ENCODE data around the gene GOLGA7B.

The GOLGA7B gene

DNA sequence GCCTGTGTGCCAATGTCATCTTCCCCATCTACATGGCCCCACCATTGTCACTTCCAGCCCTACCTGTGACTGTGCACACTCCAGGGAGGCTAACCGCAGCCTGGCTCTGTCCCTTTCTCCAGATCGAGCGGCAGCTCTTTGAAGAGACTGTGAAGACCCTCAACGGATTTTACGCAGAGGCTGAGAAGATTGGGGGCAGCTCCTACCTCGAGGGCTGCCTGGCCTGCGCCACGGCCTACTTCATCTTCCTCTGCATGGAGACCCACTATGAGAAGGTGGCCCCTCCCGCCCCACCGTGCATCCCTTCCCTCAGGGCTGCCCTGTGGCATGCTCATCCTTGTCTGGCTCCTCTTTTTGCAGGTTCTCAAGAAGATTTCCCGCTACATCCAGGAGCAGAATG is 14.2 kb downstream of the GOLGA7B start:
- H3K36me3 ChIP-seq (ENCODE audit: control insufficient read depth, low read length): no peaks in the 10 kb centered on the region
- no peak overlapping the region for H3K4me3 ChIP-seq (ENCODE audit: low read length)
- H3F3A ChIP-seq (ENCODE audit: control insufficient read depth, insufficient read depth): no peaks in the 10 kb centered on the region
- H4K20me1 ChIP-seq (ENCODE audit: control insufficient read depth, insufficient read depth, low read depth, low read length): no peaks in the 10 kb centered on the region
- H3K79me2 ChIP-seq (ENCODE audit: control insufficient read depth, low read length): no peaks in the 10 kb centered on the region
- TF ChIP-seq EZH2phosphoT487 (IDR thresholded peaks at IDR 0.05; ENCODE audit: borderline replicate concordance, low read length): no peak
- TF ChIP-seq, protein P1, sequence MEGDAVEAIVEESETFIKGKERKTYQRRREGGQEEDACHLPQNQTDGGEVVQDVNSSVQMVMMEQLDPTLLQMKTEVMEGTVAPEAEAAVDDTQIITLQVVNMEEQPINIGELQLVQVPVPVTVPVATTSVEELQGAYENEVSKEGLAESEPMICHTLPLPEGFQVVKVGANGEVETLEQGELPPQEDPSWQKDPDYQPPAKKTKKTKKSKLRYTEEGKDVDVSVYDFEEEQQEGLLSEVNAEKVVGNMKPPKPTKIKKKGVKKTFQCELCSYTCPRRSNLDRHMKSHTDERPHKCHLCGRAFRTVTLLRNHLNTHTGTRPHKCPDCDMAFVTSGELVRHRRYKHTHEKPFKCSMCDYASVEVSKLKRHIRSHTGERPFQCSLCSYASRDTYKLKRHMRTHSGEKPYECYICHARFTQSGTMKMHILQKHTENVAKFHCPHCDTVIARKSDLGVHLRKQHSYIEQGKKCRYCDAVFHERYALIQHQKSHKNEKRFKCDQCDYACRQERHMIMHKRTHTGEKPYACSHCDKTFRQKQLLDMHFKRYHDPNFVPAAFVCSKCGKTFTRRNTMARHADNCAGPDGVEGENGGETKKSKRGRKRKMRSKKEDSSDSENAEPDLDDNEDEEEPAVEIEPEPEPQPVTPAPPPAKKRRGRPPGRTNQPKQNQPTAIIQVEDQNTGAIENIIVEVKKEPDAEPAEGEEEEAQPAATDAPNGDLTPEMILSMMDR (IDR thresholded peaks at IDR 0.05; ENCODE audit: low read depth, low read length, poor library complexity, severe bottlenecking): no peak
- no peaks in the 10 kb centered on the region for H3K4me1 ChIP-seq (ENCODE audit: control insufficient read depth, low read length)
- H3K4me2 ChIP-seq (ENCODE audit: low read length): no peak overlapping the region
- no peak overlapping the region for H3K27ac ChIP-seq (ENCODE audit: low read depth, low read length)
- no peaks in the 10 kb centered on the region for H3K9me2 ChIP-seq (replicated peaks; ENCODE audit: control insufficient read depth, low read length)
- peaks cover 29% of the 10 kb centered on the region for H3K27me3 ChIP-seq (ENCODE audit: control insufficient read depth, low read length)
- no peaks in the 10 kb centered on the region for H3K9me3 ChIP-seq (ENCODE audit: control insufficient read depth, insufficient read depth, low read length)

DNA sequence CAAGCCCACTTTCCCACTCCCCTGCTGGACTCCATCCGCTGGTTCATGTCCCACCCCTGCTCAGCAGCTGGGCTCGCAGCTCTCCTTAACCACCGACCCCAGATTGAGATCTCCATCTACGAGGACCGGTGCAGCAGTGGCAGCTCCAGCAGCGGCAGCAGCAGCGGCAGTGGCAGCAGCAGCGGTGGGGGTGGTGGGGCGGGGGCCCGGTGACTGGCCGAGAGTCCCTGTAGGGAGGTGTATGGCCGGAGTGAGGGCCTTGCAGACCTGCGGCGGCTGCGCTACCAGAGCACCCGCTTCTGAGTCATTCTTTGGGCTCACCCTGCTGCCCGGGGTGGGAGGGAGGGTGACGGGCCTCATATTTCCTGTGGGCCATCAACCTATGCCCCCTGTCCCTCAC is 15.8 kb downstream of the GOLGA7B start:
- Histone ChIP-seq H3K27ac (ENCODE audit: low read depth, low read length) (no peak overlapping the region), H3K27me3 (ENCODE audit: control insufficient read depth, low read length) (peaks cover 31% of the 10 kb centered on the region), H3K9me2 (replicated peaks; ENCODE audit: control insufficient read depth, low read length) (no peaks in the 10 kb centered on the region), H3K4me3 (ENCODE audit: low read length) (no peak overlapping the region), H3K4me1 (ENCODE audit: control insufficient read depth, low read length) (peaks cover 3% of the 10 kb centered on the region; the same call in 1 of the 2 replicates), H3K4me2 (ENCODE audit: low read length) (no peak overlapping the region), H3F3A (ENCODE audit: control insufficient read depth, insufficient read depth) (no peaks in the 10 kb centered on the region), H4K20me1 (ENCODE audit: control insufficient read depth, insufficient read depth, low read depth, low read length) (no peaks in the 10 kb centered on the region), H3K79me2 (ENCODE audit: control insufficient read depth, low read length) (no peaks in the 10 kb centered on the region), H3K9me3 (ENCODE audit: control insufficient read depth, insufficient read depth, low read length) (no peaks in the 10 kb centered on the region), H3K36me3 (ENCODE audit: control insufficient read depth, low read length) (no peaks in the 10 kb centered on the region)
- TF ChIP-seq EZH2phosphoT487 (IDR thresholded peaks at IDR 0.05; ENCODE audit: borderline replicate concordance, low read length): no peak
- TF ChIP-seq, protein P1 (IDR thresholded peaks at IDR 0.05; ENCODE audit: low read depth, low read length, poor library complexity, severe bottlenecking): no peak

DNA sequence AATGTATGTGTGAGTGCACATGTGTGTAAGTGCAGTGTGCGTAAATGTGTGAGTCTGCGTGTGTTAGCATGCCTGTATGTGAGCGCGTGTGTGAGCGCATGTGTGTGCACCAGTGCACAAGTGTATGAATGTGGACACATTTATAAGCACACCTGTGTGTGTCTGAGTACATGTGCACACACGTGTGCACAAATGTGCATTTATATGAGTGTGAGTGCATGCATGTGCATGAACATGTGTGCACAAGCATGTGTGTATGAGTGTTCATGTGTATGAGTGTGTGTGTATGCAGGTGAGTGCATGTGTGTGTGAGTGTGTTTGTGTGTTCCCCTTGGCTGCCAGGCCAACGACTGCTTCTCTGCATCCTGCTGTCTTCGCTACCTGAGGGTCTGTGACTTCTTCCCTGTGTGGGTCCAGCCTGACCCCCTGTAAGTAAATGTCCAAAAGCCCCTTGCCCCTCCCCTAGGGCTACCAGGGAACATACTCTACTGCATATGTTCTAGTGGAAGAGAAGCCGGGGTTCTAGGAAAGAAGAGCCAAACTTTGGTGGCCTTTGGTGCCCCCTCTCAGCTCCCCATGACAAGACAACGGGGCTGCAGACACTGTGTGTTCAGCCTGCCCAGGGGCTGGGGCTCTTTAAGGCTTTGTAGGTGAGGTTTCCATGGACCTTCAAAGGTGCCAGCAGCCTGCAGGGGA is 17.0 kb downstream of the GOLGA7B start:
- Histone ChIP-seq H3K36me3 (ENCODE audit: control insufficient read depth, low read length) (no peaks in the 10 kb centered on the region), H3F3A (ENCODE audit: control insufficient read depth, insufficient read depth) (no peaks in the 10 kb centered on the region), H3K4me1 (ENCODE audit: control insufficient read depth, low read length) (peaks cover 3% of the 10 kb centered on the region; the same call in 1 of the 2 replicates), H3K27ac (ENCODE audit: low read depth, low read length) (no peak overlapping the region), H4K20me1 (ENCODE audit: control insufficient read depth, insufficient read depth, low read depth, low read length) (no peaks in the 10 kb centered on the region), H3K4me3 (ENCODE audit: low read length) (no peak overlapping the region), H3K27me3 (ENCODE audit: control insufficient read depth, low read length) (peaks cover 31% of the 10 kb centered on the region), H3K9me2 (replicated peaks; ENCODE audit: control insufficient read depth, low read length) (no peaks in the 10 kb centered on the region), H3K4me2 (ENCODE audit: low read length) (no peak overlapping the region), H3K79me2 (ENCODE audit: control insufficient read depth, low read length) (no peaks in the 10 kb centered on the region), H3K9me3 (ENCODE audit: control insufficient read depth, insufficient read depth, low read length) (no peaks in the 10 kb centered on the region)
- TF ChIP-seq, protein P1 (IDR thresholded peaks at IDR 0.05; ENCODE audit: low read depth, low read length, poor library complexity, severe bottlenecking): no peak
- TF ChIP-seq EZH2phosphoT487 (IDR thresholded peaks at IDR 0.05; ENCODE audit: borderline replicate concordance, low read length): no peak

All from DOHH2 (cell line).